Activated CD4-positive, alpha-beta T cell treated with anti-CD3 and anti-CD28 coated beads, Interleukin-2, amount 50 U/mL, for 24 hours (primary cell): ENCODE measurements around the gene CERS6.

Experiments used
- DNase-seq, 2 donors: peaks; one replicate each; pipeline ENCODE4 v3.0.0-alpha.2; 2020; ENCODE audit warnings: low read depth in 1 of 2, low spot score in 1 of 2

CERS6 gene

GRCh38 chr2:168794968-168795367 lies 338.9 kb downstream of the CERS6 start:
- no peak for DNase-seq

- DNase-seq: no peak
Observed at GRCh38 chr2:168796090-168796577, 340.1 kb downstream of the CERS6 start.

DNA sequence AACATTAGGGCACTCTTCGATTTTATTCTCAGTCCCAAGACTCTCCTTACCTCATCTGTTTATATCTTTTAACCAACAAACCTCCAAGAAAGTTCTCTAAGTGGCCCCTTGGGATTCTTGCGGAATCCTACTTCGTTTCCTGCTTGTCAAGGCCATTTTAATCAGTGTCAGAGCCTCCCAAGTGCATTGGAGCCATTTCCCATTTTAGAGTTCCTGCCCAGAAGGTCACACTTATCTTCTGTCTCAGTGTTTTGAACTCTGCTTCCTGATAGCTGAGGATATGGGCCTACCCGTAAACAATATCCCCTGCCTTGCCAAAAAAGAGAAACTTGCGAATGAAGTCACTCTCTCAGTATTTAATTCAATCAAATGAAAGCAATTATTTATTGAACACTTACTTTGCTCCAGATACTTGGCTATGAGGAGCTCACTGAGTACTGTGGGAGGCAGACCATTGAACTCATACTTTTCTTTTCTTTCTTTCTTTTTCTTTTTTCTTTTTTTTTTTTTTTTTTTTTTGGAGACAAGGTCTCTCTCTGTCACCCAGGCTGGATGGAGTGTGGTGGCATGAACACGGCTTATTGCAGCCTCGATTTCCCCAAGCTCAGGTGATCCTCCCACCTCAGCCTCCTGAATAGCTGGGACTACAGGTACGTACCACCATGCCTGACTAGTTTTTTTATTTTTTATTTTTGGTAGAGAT lies 340.7 kb downstream of the CERS6 start:
- no peak for DNase-seq

DNA sequence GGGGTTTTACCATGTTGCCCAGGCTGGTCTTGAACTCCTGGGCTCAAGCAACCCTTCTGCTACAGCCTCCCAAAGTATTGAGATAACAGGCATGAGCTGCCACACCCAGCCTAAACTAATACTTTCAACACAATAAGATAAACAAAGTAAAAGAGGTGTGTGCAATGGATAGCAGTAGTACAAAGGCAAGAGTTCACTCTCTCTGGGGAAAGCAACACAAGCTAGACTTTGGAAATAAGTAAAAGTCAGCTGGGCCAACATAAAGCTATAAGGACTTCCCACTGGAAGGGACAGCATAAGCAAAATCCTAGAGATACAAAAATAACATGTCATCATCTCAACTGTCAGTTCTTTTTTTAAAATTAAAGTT lies 341.2 kb downstream of the CERS6 start:
- DNase-seq: no peak

- no peak for DNase-seq
Observed at GRCh38 chr2:168798076-168798887, 342.2 kb downstream of the CERS6 start.

- no peak for DNase-seq
Observed at GRCh38 chr2:168798888-168799410, 342.9 kb downstream of the CERS6 start.

GRCh38 chr2:168801471-168801870 lies 345.4 kb downstream of the CERS6 start:
- DNase-seq: no peak

GRCh38 chr2:168801961-168802858 lies 346.1 kb downstream of the CERS6 start, which contains the start of gene NOSTRIN:
Gene NOSTRIN, plus strand, starts transcription at chr2:168802637. Its CDS starts 10 bp downstream, at chr2:168802647.
- no peak for DNase-seq

DNA sequence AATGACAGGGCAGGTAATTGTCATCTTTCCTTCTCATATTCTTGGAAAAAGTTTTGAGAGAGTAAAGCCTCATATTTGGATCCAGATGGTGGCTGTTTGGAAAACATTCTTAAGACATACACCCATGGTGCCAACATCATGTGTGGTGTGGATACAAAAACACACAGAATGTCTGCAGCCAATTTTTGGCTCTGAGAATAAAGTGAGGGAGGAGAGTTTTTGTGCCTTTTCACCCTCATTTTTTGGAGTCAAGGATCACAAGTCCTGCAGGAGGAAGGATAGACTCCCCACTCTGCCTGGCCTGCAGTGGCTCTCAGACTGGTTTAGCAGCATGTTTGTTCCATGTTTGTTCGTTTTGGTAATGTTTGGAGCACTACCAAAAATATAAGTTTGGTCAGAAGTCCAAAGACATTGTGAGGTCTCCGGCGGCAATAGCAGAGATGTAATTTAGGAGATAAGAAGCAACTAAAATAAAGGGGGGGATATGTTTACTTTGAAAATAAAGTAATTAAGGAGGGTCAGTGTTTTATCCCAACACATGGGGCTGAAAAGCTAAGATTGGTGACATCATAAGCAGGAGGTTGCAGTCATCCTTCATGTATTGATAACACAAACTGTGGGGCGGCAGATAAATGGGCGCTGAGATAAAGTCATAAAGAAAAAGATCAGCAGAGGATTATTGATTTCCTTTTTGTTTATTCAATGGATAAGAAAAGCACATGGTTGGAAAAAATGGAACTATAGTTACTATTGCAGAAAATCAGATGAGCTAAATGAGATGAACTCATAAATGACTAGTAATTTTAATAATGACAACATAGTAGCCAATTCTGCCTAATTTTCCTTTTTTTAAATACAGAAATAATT lies 347.0 kb downstream of the CERS6 start:
- DNase-seq: no peak

GRCh38 chr2:168804214-168804613 lies 348.1 kb downstream of the CERS6 start:
- DNase-seq: no peak

GRCh38 chr2:168805615-168806014 lies 349.5 kb downstream of the CERS6 start:
- DNase-seq: no peak

GRCh38 chr2:168809537-168809936 lies 353.5 kb downstream of the CERS6 start:
- DNase-seq: no peak

DNA sequence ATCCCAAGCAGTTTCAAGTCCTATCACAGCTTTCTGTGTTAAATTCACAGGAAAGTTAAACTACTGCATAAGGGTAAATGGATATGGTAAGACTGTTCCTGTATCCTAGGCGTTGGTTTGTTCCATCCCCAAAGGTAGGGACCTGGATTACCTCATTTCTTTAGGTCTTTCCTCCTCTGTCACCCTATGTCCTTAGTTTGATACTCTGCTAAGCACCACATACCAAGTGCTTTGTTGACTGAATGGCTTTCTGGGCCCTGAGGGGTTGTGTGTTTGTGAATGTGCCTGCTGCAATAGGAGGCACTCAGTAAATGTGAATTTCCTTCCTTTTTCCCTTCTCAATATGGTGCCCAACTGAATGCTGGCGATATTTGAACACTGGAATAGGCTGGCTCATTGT lies 354.2 kb downstream of the CERS6 start:
- DNase-seq: no peak

DNA sequence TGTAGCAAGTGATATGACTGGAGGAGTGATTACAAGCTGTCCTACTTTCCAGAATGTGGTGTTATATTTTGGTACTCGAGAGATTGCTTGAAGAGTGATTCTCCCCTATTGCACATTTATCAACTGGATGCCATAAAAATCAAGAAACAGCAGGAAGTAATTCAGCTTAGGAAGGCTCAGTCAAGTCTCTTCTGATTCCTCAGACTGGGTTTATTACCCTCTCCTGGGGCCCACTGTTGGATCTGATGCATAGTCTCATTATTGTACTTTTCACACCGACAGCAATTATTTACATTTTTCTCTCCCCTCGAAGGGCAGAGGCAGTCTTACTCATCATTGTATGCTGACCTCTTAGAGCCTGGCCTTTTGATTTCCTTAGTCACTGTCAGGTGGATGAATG lies 355.6 kb downstream of the CERS6 start:
- DNase-seq: no peak

GRCh38 chr2:168814046-168814445 lies 358.0 kb downstream of the CERS6 start:
- no peak for DNase-seq

GRCh38 chr2:168814939-168815907 lies 359.2 kb downstream of the CERS6 start:
- DNase-seq: no peak

DNA sequence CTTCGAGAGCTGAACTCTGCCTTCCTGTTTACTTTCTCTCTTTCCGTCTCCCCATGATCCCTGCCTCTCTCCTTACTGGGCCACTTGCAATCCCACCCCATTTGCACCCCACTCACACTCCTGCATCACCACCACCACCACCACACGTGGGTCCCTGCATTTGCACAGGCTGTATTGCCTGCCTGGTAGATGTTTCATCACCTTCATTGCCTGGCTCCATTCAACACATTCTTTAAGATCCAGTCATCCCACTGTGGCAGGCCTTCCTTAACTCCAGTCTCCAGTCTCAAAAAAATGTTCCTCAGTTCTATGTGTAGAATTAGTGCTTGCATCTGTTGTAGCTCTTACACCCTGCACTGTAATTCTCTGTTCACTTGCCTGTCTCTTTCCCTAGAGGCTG lies 360.3 kb downstream of the CERS6 start:
- DNase-seq: no peak

DNA sequence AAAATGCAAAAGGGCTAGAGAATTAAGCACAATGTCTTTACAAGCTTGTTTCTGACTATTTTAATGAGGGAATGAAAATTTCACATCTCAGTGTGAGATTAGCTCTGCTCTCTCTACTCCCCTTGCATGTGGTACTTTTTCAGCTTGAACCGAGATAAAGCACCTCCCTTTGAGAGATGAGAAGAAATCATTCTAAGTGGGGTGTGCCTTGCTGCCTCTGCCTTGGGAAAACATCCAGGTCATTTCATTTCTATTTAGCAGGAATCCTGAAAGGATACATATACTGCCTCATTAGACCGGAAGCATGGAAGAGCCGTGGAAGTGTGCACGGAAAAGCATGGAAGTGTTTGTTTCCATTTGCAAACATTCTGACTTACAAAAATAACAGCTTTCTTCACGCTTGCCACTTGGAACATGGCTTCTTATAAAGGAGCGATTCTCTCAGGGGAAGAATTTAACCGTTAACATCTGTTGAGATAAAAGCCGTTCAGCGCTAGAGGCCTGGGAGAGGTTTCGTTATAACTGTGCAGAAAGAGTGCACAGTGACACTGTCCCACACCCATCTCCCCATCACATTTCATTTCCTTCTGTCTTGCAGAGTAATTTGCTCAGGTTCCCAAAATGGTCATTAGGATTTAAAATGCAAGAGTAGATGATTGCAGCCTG lies 363.1 kb downstream of the CERS6 start:
- no peak for DNase-seq
